Measurements from ENCODE around the gene SLC2A13. TPM values are rescaled to one million over a fixed set of nuclear protein-coding genes. Genes with fewer than 3 reads are reported as not detected.

Gene SLC2A13
- total RNA-seq, 2 donors from 2014 or later: 10.3 to 12.9 TPM

GRCh38 chr12:40038619-40039018 lies 67.3 kb downstream of the SLC2A13 start:
- Histone ChIP-seq H3K27ac (ENCODE audit: low read depth, low read length) (no peak overlapping the region), H3K27me3 (ENCODE audit: control insufficient read depth, insufficient read depth, low read length, poor library complexity, severe bottlenecking) (no peaks in the 10 kb centered on the region), H3K9me3 (ENCODE audit: control insufficient read depth, low read length) (no peaks in the 10 kb centered on the region), H3K9ac (ENCODE audit: extremely low read depth, low read length, poor library complexity, severe bottlenecking) (no peak overlapping the region), H3K4me1 (ENCODE audit: control insufficient read depth, insufficient read depth, low read length) (peaks cover 8% of the 10 kb centered on the region), H3K4me3 (ENCODE audit: low read length) (no peak overlapping the region), H3K36me3 (ENCODE audit: control insufficient read depth, insufficient read depth, low read length) (no peaks in the 10 kb centered on the region)
- H3K4me1 Mint-ChIP-seq: peaks cover 27% of the 10 kb centered on the region
- no peaks in the 10 kb centered on the region for H3K27me3 Mint-ChIP-seq (ENCODE audit: insufficient read depth)
- no peak for DNase-seq
- H3K4me3 Mint-ChIP-seq: no peak overlapping the region
- no peaks in the 10 kb centered on the region for H3K9me3 Mint-ChIP-seq
- H3K36me3 Mint-ChIP-seq (ENCODE audit: low read depth): no peaks in the 10 kb centered on the region
- 83 to 92% methylated on average over 2 of the region's 3 CpGs for WGBS, 2 experiments (ENCODE audit: insufficient coverage in 1 of 2, insufficient read length in 1 of 2)
- TF ChIP-seq, protein P1, sequence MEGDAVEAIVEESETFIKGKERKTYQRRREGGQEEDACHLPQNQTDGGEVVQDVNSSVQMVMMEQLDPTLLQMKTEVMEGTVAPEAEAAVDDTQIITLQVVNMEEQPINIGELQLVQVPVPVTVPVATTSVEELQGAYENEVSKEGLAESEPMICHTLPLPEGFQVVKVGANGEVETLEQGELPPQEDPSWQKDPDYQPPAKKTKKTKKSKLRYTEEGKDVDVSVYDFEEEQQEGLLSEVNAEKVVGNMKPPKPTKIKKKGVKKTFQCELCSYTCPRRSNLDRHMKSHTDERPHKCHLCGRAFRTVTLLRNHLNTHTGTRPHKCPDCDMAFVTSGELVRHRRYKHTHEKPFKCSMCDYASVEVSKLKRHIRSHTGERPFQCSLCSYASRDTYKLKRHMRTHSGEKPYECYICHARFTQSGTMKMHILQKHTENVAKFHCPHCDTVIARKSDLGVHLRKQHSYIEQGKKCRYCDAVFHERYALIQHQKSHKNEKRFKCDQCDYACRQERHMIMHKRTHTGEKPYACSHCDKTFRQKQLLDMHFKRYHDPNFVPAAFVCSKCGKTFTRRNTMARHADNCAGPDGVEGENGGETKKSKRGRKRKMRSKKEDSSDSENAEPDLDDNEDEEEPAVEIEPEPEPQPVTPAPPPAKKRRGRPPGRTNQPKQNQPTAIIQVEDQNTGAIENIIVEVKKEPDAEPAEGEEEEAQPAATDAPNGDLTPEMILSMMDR (conservative IDR thresholded peaks at IDR 0.05): no peak
- H3K27ac Mint-ChIP-seq: no peak overlapping the region

GRCh38 chr12:40034712-40035111 lies 71.2 kb downstream of the SLC2A13 start:
- TF ChIP-seq, protein P1 (conservative IDR thresholded peaks at IDR 0.05): no peak
- peaks cover 44% of the 10 kb centered on the region for H3K4me1 Mint-ChIP-seq
- no peaks in the 10 kb centered on the region for H3K36me3 Mint-ChIP-seq (ENCODE audit: low read depth)
- no peaks in the 10 kb centered on the region for H3K36me3 ChIP-seq (ENCODE audit: control insufficient read depth, insufficient read depth, low read length)
- H3K27ac ChIP-seq (ENCODE audit: low read depth, low read length): no peak overlapping the region
- H3K9me3 Mint-ChIP-seq: no peaks in the 10 kb centered on the region
- no peak for DNase-seq
- peaks cover 20% of the 10 kb centered on the region for H3K4me1 ChIP-seq (ENCODE audit: control insufficient read depth, insufficient read depth, low read length)
- WGBS, 2 experiments (ENCODE audit: insufficient coverage in 1 of 2, insufficient read length in 1 of 2): 49 to 80% methylated on average over 1 to 2 of the region's 2 CpGs
- no peak overlapping the region for H3K4me3 ChIP-seq (ENCODE audit: low read length)
- no peak overlapping the region for H3K4me3 Mint-ChIP-seq
- H3K9me3 ChIP-seq (ENCODE audit: control insufficient read depth, low read length): no peaks in the 10 kb centered on the region
- no peaks in the 10 kb centered on the region for H3K27me3 Mint-ChIP-seq (ENCODE audit: insufficient read depth)
- H3K27me3 ChIP-seq (ENCODE audit: control insufficient read depth, insufficient read depth, low read length, poor library complexity, severe bottlenecking): no peaks in the 10 kb centered on the region
- no peak overlapping the region for H3K27ac Mint-ChIP-seq
- H3K9ac ChIP-seq (ENCODE audit: extremely low read depth, low read length, poor library complexity, severe bottlenecking): no peak overlapping the region

GRCh38 chr12:40034156-40034555 lies 71.7 kb downstream of the SLC2A13 start:
- Mint-ChIP-seq H3K27ac (peak overlapping the region; percentile 2), H3K4me1 (peaks cover 44% of the 10 kb centered on the region), H3K9me3 (no peaks in the 10 kb centered on the region), H3K4me3 (no peak overlapping the region), H3K27me3 (ENCODE audit: insufficient read depth) (no peaks in the 10 kb centered on the region), H3K36me3 (ENCODE audit: low read depth) (no peaks in the 10 kb centered on the region)
- no peak overlapping the region for H3K4me3 ChIP-seq (ENCODE audit: low read length)
- no peaks in the 10 kb centered on the region for H3K36me3 ChIP-seq (ENCODE audit: control insufficient read depth, insufficient read depth, low read length)
- no peaks in the 10 kb centered on the region for H3K27me3 ChIP-seq (ENCODE audit: control insufficient read depth, insufficient read depth, low read length, poor library complexity, severe bottlenecking)
- no peak for DNase-seq
- peaks cover 20% of the 10 kb centered on the region for H3K4me1 ChIP-seq (ENCODE audit: control insufficient read depth, insufficient read depth, low read length)
- H3K9ac ChIP-seq (ENCODE audit: extremely low read depth, low read length, poor library complexity, severe bottlenecking): no peak overlapping the region
- H3K27ac ChIP-seq (ENCODE audit: low read depth, low read length): no peak overlapping the region
- TF ChIP-seq, protein P1 (conservative IDR thresholded peaks at IDR 0.05): no peak
- no peaks in the 10 kb centered on the region for H3K9me3 ChIP-seq (ENCODE audit: control insufficient read depth, low read length)
